Activated B cell treated with CpG ODN at 0.5 μM for 24 hours (primary cell): ENCODE measurements around the gene GAK. TPM values are rescaled to one million over a fixed set of nuclear protein-coding genes. Genes with fewer than 3 reads are reported as not detected.

Source experiments
- ATAC-seq: fragments of 200-7000 bp; cut with Tn5 transposase; one replicate; pipeline ENCODE4 v1.10.0; 2021; ENCODE audit warnings: low read depth, mild to moderate bottlenecking, moderate library complexity
- CTCF ChIA-PET: fragments of 350-600 bp; sonication (Branson Sonifier 250); formaldehyde crosslinking; loops from one replicate; lab custom pipeline; 2021; ENCODE audit warnings: antibody characterized with exemption; lab: Charles Lee
- POLR2A ChIA-PET: fragments of 350-600 bp; sonication (Branson Sonifier 250); formaldehyde crosslinking; loops from one replicate; lab custom pipeline; 2021; ENCODE audit warnings: antibody characterized with exemption; lab: Charles Lee
- DNase-seq: peaks from one replicate; pipeline ENCODE4 v3.0.0; 2022
- H3K27ac Mint-ChIP-seq: one replicate; pipeline ENCODE4 v1.8.0; 2020; ENCODE audit warnings: mixed read lengths
- H3K27me3 Mint-ChIP-seq: one replicate; pipeline ENCODE4 v1.8.0; 2021; ENCODE audit warnings: mixed read lengths
- H3K36me3 Mint-ChIP-seq: one replicate; pipeline ENCODE4 v1.8.0; 2021; ENCODE audit warnings: low read depth, mixed read lengths
- H3K4me1 Mint-ChIP-seq: one replicate; pipeline ENCODE4 v1.8.0; 2021; ENCODE audit warnings: mixed read lengths
- H3K4me3 Mint-ChIP-seq: one replicate; pipeline ENCODE4 v1.8.0; 2020; ENCODE audit warnings: mild to moderate bottlenecking, mixed read lengths
- H3K9me3 Mint-ChIP-seq: one replicate; pipeline ENCODE4 v1.8.0; 2020; ENCODE audit warnings: mixed read lengths
- CTCF ChIP-seq: fragments of 200-600 bp; IDR thresholded peaks from one replicate; pipeline ENCODE4 v1.8.0; 2022; ENCODE audit warnings: antibody characterized with exemption, mild to moderate bottlenecking
- intact Hi-C: fragments of 100-400 bp; cut with micrococcal nuclease; formaldehyde crosslinking; loops from one replicate; pipeline ENCODE4 v1.15.1; 2024
- total RNA-seq: library from RNA; stranded (reverse); gene quantifications from 2 replicates; pipeline ENCODE4 v1.2.3, GENCODE V29; 2022

GAK gene
- total RNA-seq, 1 donor from 2014 or later = 172 TPM

- Mint-ChIP-seq H3K27me3 (no peaks in the 10 kb centered on the region), H3K4me3 (no peak overlapping the region), H3K4me1 (no peaks in the 10 kb centered on the region), H3K9me3 (no peaks in the 10 kb centered on the region), H3K36me3 (peaks cover 82% of the 10 kb centered on the region), H3K27ac (no peak overlapping the region)
- POLR2A ChIA-PET = interaction anchor here (0.6 kb wide), 1 partner anchor 69 kb away, joined by 5 read pairs; no protein-coding TSS in a partner anchor
- intact Hi-C loops = no loop called here
- CTCF ChIA-PET = no interaction called here
- ATAC-seq (no peak), DNase-seq (no peak)
- no peak for TF ChIP-seq CTCF
Observed at GRCh38 chr4:884259-884658, 47.9 kb downstream of the GAK start.

GRCh38 chr4:883377-884095 is 48.6 kb downstream of the GAK start:
- CTCF ChIA-PET = no interaction called here
- Mint-ChIP-seq H3K27ac (no peak overlapping the region), H3K27me3 (no peaks in the 10 kb centered on the region), H3K4me3 (no peak overlapping the region), H3K9me3 (no peaks in the 10 kb centered on the region), H3K4me1 (no peaks in the 10 kb centered on the region), H3K36me3 (peaks cover 82% of the 10 kb centered on the region)
- DNase-seq (no peak), ATAC-seq (no peak)
- intact Hi-C loops = no loop called here
- TF ChIP-seq CTCF = no peak
- POLR2A ChIA-PET = interaction anchor here (0.6 kb wide), 1 partner anchor 69 kb away, joined by 5 read pairs; no protein-coding TSS in a partner anchor

GRCh38 chr4:882646-883045 is 49.5 kb downstream of the GAK start:
- ChIA-PET POLR2A (interaction anchor here (0.5 kb wide), 1 partner anchor 125 kb away, joined by 7 read pairs; no protein-coding TSS in a partner anchor), CTCF (no interaction called here)
- Mint-ChIP-seq H3K4me3 (no peak overlapping the region), H3K9me3 (no peaks in the 10 kb centered on the region), H3K36me3 (peaks cover 83% of the 10 kb centered on the region), H3K4me1 (no peaks in the 10 kb centered on the region), H3K27me3 (no peaks in the 10 kb centered on the region), H3K27ac (no peak overlapping the region)
- no peak for TF ChIP-seq CTCF
- intact Hi-C loops = no loop called here
- DNase-seq = no peak
- ATAC-seq = no peak

- H3K4me3 Mint-ChIP-seq = no peak overlapping the region
- ChIA-PET POLR2A (no interaction called here), CTCF (no interaction called here)
- TF ChIP-seq CTCF = no peak
- DNase-seq (no peak), ATAC-seq (no peak)
- H3K36me3 Mint-ChIP-seq = peaks cover 82% of the 10 kb centered on the region
- H3K4me1 Mint-ChIP-seq = no peaks in the 10 kb centered on the region
- H3K27ac Mint-ChIP-seq = no peak overlapping the region
- intact Hi-C loops = no loop called here
- H3K9me3 Mint-ChIP-seq = no peaks in the 10 kb centered on the region
- H3K27me3 Mint-ChIP-seq = no peaks in the 10 kb centered on the region
Observed at GRCh38 chr4:881709-882108, 50.4 kb downstream of the GAK start.

- POLR2A ChIA-PET = no interaction called here
- intact Hi-C loops = no loop called here
Observed at GRCh38 chr4:880684-881405, 51.3 kb downstream of the GAK start.

More at GRCh38 chr4:880684-881405, 51.3 kb downstream of the GAK start:
- H3K9me3 Mint-ChIP-seq = no peaks in the 10 kb centered on the region
- H3K36me3 Mint-ChIP-seq = peaks cover 84% of the 10 kb centered on the region
- H3K27ac Mint-ChIP-seq = no peak overlapping the region
- H3K27me3 Mint-ChIP-seq = no peaks in the 10 kb centered on the region
- no peak for DNase-seq
- CTCF ChIA-PET = no interaction called here
- no peak overlapping the region for H3K4me3 Mint-ChIP-seq
- no peak for ATAC-seq
- H3K4me1 Mint-ChIP-seq = no peaks in the 10 kb centered on the region
- TF ChIP-seq CTCF = no peak
